ENCODE data around the gene KCNK10.

DNA sequence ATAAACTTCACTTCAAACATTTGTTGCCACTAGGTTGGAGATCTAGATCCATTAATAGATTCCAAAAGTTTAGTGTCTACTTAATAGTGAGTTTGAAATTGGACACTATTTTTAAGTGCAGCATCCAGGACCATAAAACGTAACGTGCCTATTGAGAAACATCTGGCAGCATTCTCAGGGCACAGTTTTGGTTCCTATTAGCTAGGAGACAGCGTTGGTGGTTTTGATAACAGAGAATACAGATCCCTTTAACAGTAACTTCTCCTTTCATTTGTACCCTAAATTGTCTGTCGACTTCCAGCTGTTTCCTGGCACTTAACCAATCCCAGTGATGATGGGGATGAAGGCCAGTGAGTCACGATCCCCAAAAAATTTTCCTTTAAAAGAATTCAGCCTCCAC lies 25.8 kb downstream of the KCNK10 start:
- TF ChIP-seq POLR2A (IDR thresholded peaks at IDR 0.05; ENCODE audit: low read depth), result no peak
- TF ChIP-seq, protein P1, sequence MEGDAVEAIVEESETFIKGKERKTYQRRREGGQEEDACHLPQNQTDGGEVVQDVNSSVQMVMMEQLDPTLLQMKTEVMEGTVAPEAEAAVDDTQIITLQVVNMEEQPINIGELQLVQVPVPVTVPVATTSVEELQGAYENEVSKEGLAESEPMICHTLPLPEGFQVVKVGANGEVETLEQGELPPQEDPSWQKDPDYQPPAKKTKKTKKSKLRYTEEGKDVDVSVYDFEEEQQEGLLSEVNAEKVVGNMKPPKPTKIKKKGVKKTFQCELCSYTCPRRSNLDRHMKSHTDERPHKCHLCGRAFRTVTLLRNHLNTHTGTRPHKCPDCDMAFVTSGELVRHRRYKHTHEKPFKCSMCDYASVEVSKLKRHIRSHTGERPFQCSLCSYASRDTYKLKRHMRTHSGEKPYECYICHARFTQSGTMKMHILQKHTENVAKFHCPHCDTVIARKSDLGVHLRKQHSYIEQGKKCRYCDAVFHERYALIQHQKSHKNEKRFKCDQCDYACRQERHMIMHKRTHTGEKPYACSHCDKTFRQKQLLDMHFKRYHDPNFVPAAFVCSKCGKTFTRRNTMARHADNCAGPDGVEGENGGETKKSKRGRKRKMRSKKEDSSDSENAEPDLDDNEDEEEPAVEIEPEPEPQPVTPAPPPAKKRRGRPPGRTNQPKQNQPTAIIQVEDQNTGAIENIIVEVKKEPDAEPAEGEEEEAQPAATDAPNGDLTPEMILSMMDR (IDR thresholded peaks at IDR 0.05), result no peak
